ENCODE results near the gene ANO10. TPM values are rescaled to one million over a fixed set of nuclear protein-coding genes. Genes with fewer than 3 reads are reported as not detected.

ANO10 gene
- total and polyA plus RNA-seq, 2 donors (not counting 3 experiments of a cell fraction or from before 2014, with no cell fraction given), result 28.4 to 45.8 TPM

DNA sequence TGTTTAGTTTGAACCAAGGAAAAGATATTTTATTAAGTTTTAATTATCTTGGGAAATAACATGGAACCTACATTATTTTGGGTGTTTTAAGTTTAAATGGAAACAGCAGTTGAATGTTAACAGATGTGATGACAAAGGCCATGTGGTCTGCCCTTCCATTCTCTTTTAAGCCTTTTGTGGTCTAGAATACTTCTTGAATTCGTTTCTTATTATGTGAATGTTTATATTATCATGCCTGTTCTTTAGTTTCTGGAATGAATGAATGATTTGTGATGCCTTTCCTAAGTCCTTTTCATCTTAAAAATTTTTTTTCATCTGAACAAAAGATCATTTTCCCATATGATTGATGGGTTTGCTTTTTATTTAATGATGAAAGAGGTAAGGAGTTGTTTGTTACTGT lies 290.8 kb downstream of the ANO10 start:
- H3K4me1 ChIP-seq (ENCODE audit: control insufficient read depth, extremely low read depth, insufficient read depth, low read length), result peaks cover 7% of the 10 kb centered on the region
- no peaks in the 10 kb centered on the region for H3K9me3 ChIP-seq (replicated peaks; ENCODE audit: control insufficient read depth, insufficient read depth, low read length)
- peaks cover 98% of the 10 kb centered on the region for H3K79me2 ChIP-seq (ENCODE audit: control insufficient read depth, insufficient read depth, low read length)
- BruUV-seq (replicated peaks), result no TSS peak
- peaks cover 9 to 28% of the 10 kb centered on the region in 2 experiments for H3K36me3 ChIP-seq (ENCODE audit: control insufficient read depth in 2 of 2, extremely low read depth in 1 of 2, insufficient read depth in 2 of 2, low read length in 2 of 2)
- H3K27me3 ChIP-seq (ENCODE audit: control insufficient read depth in 2 of 2, insufficient read depth in 2 of 2, low read length in 2 of 2), result no peaks in the 10 kb centered on the region
- H3K9me1 ChIP-seq (replicated peaks; ENCODE audit: control insufficient read depth, extremely low read depth, insufficient read depth, low read length), result no peaks in the 10 kb centered on the region
- H3K27ac ChIP-seq (ENCODE audit: insufficient read depth, low read depth, low read length), result no peak overlapping the region
- dilution Hi-C loops (cut with MboI; ENCODE audit: extremely low pct_ligation_motif_present, low sequenced_read_pairs) (no loop called here), intact Hi-C loops (cut with micrococcal nuclease) (no loop called here)
- no peak overlapping the region for H3K9ac ChIP-seq (replicated peaks; ENCODE audit: extremely low read depth, insufficient read depth, low read length)
- H3K4me2 ChIP-seq (ENCODE audit: insufficient read depth, low read length), result no peak overlapping the region
- TF ChIP-seq POLR2A (IDR thresholded peaks at IDR 0.05; ENCODE audit: low read depth, low read length) (no peak), POLR2AphosphoS5 (IDR thresholded peaks at IDR 0.05; ENCODE audit: insufficient read depth, low read depth, low read length) (no peak), JUN (IDR thresholded peaks at IDR 0.05; ENCODE audit: borderline replicate concordance, insufficient read depth, insufficient read length, low read depth) (no peak), CTCF (IDR thresholded peaks at IDR 0.05; ENCODE audit: extremely low read depth in 1 of 2, insufficient read depth in 1 of 2, low read depth in 1 of 2, low read length in 2 of 2) (no peak)
- FAIRE-seq (no peak), DNase-seq (ENCODE audit: low read depth, low spot score) (no peak)
- H4K20me1 ChIP-seq (replicated peaks; ENCODE audit: control insufficient read depth, extremely low read depth, insufficient read depth, low read length), result peaks cover 17% of the 10 kb centered on the region
- CTCF ChIA-PET, result interaction anchor here (1.0 kb wide), 1 partner anchor 11 kb away, joined by 4 read pairs; no protein-coding TSS in a partner anchor
- H2AFZ ChIP-seq (ENCODE audit: low read depth, low read length), result no peak overlapping the region
- POLR2A ChIA-PET, result no interaction called here
- no peak overlapping the region for H3K4me3 ChIP-seq (replicated peaks in 1 of 3; ENCODE audit: insufficient read depth in 1 of 3, low read depth in 1 of 3, low read length in 3 of 3)

GRCh38 chr3:43328653-43329052 lies 293.2 kb downstream of the ANO10 start:
- Histone ChIP-seq H3K4me3 (replicated peaks in 1 of 3; ENCODE audit: insufficient read depth in 1 of 3, low read depth in 1 of 3, low read length in 3 of 3) (no peak overlapping the region), H3K36me3 (ENCODE audit: control insufficient read depth in 2 of 2, extremely low read depth in 1 of 2, insufficient read depth in 2 of 2, low read length in 2 of 2) (peaks cover 0 to 19% of the 10 kb centered on the region in 2 experiments), H3K9me1 (replicated peaks; ENCODE audit: control insufficient read depth, extremely low read depth, insufficient read depth, low read length) (no peaks in the 10 kb centered on the region), H3K27ac (ENCODE audit: insufficient read depth, low read depth, low read length) (no peak overlapping the region), H3K4me1 (ENCODE audit: control insufficient read depth, extremely low read depth, insufficient read depth, low read length) (peaks cover 9% of the 10 kb centered on the region), H3K4me2 (ENCODE audit: insufficient read depth, low read length) (no peak overlapping the region), H2AFZ (ENCODE audit: low read depth, low read length) (no peak overlapping the region), H3K9ac (replicated peaks; ENCODE audit: extremely low read depth, insufficient read depth, low read length) (no peak overlapping the region), H3K9me3 (replicated peaks; ENCODE audit: control insufficient read depth, insufficient read depth, low read length) (no peaks in the 10 kb centered on the region), H4K20me1 (replicated peaks; ENCODE audit: control insufficient read depth, extremely low read depth, insufficient read depth, low read length) (peaks cover 24% of the 10 kb centered on the region), H3K79me2 (ENCODE audit: control insufficient read depth, insufficient read depth, low read length) (peaks cover 99% of the 10 kb centered on the region), H3K27me3 (ENCODE audit: control insufficient read depth in 2 of 2, insufficient read depth in 2 of 2, low read length in 2 of 2) (no peaks in the 10 kb centered on the region)
- intact Hi-C loops (cut with micrococcal nuclease), result no loop called here
- POLR2A ChIA-PET, result no interaction called here
- no TSS peak for BruUV-seq (replicated peaks)
- CTCF ChIA-PET, result interaction anchor here (1.2 kb wide), 1 partner anchor 105 kb away, joined by 4 read pairs; no protein-coding TSS in a partner anchor
- DNase-seq (ENCODE audit: low read depth, low spot score), result no peak
- TF ChIP-seq EZH2 (IDR thresholded peaks at IDR 0.05; ENCODE audit: borderline replicate concordance, low read depth, low read length, severe bottlenecking), result no peak
- no peak for TF ChIP-seq GATA2 (IDR thresholded peaks at IDR 0.05; ENCODE audit: insufficient read depth, insufficient read length, low read depth, low read length)
- no peak for TF ChIP-seq JUN (IDR thresholded peaks at IDR 0.05; ENCODE audit: borderline replicate concordance, insufficient read depth, insufficient read length, low read depth)
- no peak for TF ChIP-seq MYC (IDR thresholded peaks at IDR 0.05; ENCODE audit: low read depth, low read length)
- no peak for TF ChIP-seq CTCF (IDR thresholded peaks at IDR 0.05; ENCODE audit: extremely low read depth in 1 of 2, insufficient read depth in 1 of 2, low read depth in 1 of 2, low read length in 2 of 2)
- TF ChIP-seq, protein P1, sequence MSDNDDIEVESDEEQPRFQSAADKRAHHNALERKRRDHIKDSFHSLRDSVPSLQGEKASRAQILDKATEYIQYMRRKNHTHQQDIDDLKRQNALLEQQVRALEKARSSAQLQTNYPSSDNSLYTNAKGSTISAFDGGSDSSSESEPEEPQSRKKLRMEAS (IDR thresholded peaks at IDR 0.05; ENCODE audit: insufficient read depth, insufficient read length), result no peak
- TF ChIP-seq POLR2A (IDR thresholded peaks at IDR 0.05; ENCODE audit: low read depth, low read length), result no peak
- no peak for TF ChIP-seq FOS (IDR thresholded peaks at IDR 0.05; ENCODE audit: borderline replicate concordance, insufficient read depth, low read length)
- no peak for TF ChIP-seq POLR2AphosphoS5 (IDR thresholded peaks at IDR 0.05; ENCODE audit: insufficient read depth, low read depth, low read length)
- dilution Hi-C loops (cut with MboI; ENCODE audit: extremely low pct_ligation_motif_present, low sequenced_read_pairs), result no loop called here
- FAIRE-seq, result no peak
